SIG-M5 treated with dmso at 0.1 percent for 504 hours (cell line): Measurements from ENCODE around the gene ZNF511.

Source experiments
- DNase-seq: peaks from one replicate; lab custom pipeline; 2025; ENCODE audit not compliant: unreplicated experiment; lab: John Stamatoyannopoulos, UW

ZNF511 gene

GRCh38 chr10:133274751-133275683 is 33.7 kb upstream of the ZNF511 start:
- DNase-seq, result peak; percentile 19

GRCh38 chr10:133275684-133276092 is 33.0 kb upstream of the ZNF511 start:
- no peak for DNase-seq

GRCh38 chr10:133276100-133276434 is 32.6 kb upstream of the ZNF511 start:
- DNase-seq, result no peak

GRCh38 chr10:133276435-133277201 is 32.1 kb upstream of the ZNF511 start, which contains the start of gene ADAM8:
Gene ADAM8, minus strand, starts transcription at chr10:133276868. Its CDS starts 51 bp downstream, at chr10:133276817.
- DNase-seq, result no peak

- no peak for DNase-seq
These were observed 31.3 kb upstream of the ZNF511 start for GRCh38 chr10:133277277-133277992.

GRCh38 chr10:133277993-133278576 is 30.6 kb upstream of the ZNF511 start:
- DNase-seq, result no peak

GRCh38 chr10:133278577-133279265 is 30.0 kb upstream of the ZNF511 start:
- peak; percentile 72 for DNase-seq

GRCh38 chr10:133279326-133280226 is 29.1 kb upstream of the ZNF511 start:
- DNase-seq, result no peak

GRCh38 chr10:133280391-133281059 is 28.2 kb upstream of the ZNF511 start:
- no peak for DNase-seq

GRCh38 chr10:133281084-133281483 is 27.6 kb upstream of the ZNF511 start:
- no peak for DNase-seq

GRCh38 chr10:133281628-133282372 is 26.9 kb upstream of the ZNF511 start:
- DNase-seq, result no peak

GRCh38 chr10:133282846-133283390 is 25.8 kb upstream of the ZNF511 start:
- DNase-seq, result no peak

- DNase-seq, result no peak
These were observed 24.8 kb upstream of the ZNF511 start for GRCh38 chr10:133283931-133284330.

GRCh38 chr10:133285217-133285616 is 23.5 kb upstream of the ZNF511 start:
- DNase-seq, result no peak

GRCh38 chr10:133286366-133286765 is 22.3 kb upstream of the ZNF511 start:
- DNase-seq, result no peak

- no peak for DNase-seq
These were observed 20.7 kb upstream of the ZNF511 start for GRCh38 chr10:133287832-133288500.

- DNase-seq, result no peak
These were observed 19.0 kb upstream of the ZNF511 start for GRCh38 chr10:133289761-133290160.
